Measurements from ENCODE around the gene EGLN2. TPM values are rescaled to one million over a fixed set of nuclear protein-coding genes. Genes with fewer than 3 reads are reported as not detected.
"Not testable (repeated sequence)": the region's sequence is repeated elsewhere in the genome, so short reads cannot be mapped to it uniquely, and the experiment has no call there.

Gene EGLN2
- total RNA-seq, 1 experiment from 2014 or later, result 131 TPM

DNA sequence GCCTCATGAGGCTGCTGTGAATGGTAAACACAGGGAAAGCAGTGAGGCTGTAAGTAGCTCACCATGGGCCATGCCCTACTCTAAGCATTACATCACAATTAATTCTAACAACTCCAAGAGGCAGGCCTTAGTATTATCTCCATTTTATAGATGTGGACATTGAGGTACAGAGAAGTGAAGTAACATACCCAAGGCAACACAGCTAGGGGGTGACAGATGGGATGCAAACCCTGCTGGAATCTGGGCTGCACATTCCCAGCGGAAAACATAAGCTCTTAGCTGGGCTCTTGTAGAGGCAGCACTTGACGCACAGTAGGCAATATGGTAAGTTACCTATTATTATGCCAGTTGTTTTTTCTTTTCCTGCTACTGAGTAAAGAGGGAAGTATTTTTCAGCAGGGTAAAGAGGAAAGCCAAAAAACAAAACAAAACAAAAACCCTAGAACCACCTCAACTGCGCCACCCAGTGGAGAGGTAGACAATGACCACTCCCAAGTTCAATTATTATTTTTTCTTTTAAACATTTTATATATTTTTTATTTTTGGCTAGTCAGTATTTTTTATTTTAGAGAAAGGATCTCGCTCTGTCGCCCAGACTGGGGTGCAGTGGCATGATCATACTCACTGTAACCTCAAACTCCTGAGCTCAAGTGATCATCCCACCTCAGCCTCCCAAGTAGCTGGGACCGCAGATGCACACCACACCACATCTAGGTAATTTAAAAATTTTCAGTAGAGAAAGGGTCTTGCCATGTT is 20.7 kb downstream of the EGLN2 start:
- H3K4me1 ChIP-seq (ENCODE audit: insufficient read depth, low read length); H3K23me2 ChIP-seq (ENCODE audit: insufficient read length, low read depth, low read length, poor library complexity, severe bottlenecking); H3K79me2 ChIP-seq (ENCODE audit: insufficient read depth, low read length); H3K4ac ChIP-seq (ENCODE audit: low read depth, low read length); H3K56ac ChIP-seq (ENCODE audit: insufficient read length, low read depth, low read length); H4K8ac ChIP-seq (replicated peaks; ENCODE audit: insufficient read length, low read depth, low read length); H3T11ph ChIP-seq (ENCODE audit: low read length); H2BK15ac ChIP-seq (ENCODE audit: low read depth, low read length); H3K9me3 ChIP-seq (ENCODE audit: control insufficient read depth, low read depth, low read length); H4K5ac ChIP-seq (ENCODE audit: insufficient read length, low read depth, low read length); H3K4me2 ChIP-seq (ENCODE audit: insufficient read depth, insufficient read length, low read length); H3K27ac ChIP-seq (ENCODE audit: insufficient read length, low read depth, low read length); H2AFZ ChIP-seq (ENCODE audit: low read length); H3K9me3 Mint-ChIP-seq; H2BK12ac ChIP-seq (ENCODE audit: insufficient read length, low read depth, low read length); H4K20me1 ChIP-seq (ENCODE audit: control insufficient read depth, insufficient read depth, insufficient read length); H4K91ac ChIP-seq (ENCODE audit: insufficient read length, low read depth, low read length); H3K79me1 ChIP-seq (ENCODE audit: insufficient read depth, low read depth, low read length, poor library complexity, severe bottlenecking); H3K9ac ChIP-seq (ENCODE audit: extremely low read depth, insufficient read length, low read length); H2AK5ac ChIP-seq (ENCODE audit: insufficient read length, low read length); H2BK120ac ChIP-seq (ENCODE audit: low read depth, low read length, poor library complexity, severe bottlenecking); H3K27ac Mint-ChIP-seq; H2BK5ac ChIP-seq (ENCODE audit: insufficient read length, low read length); H3K18ac ChIP-seq (ENCODE audit: insufficient read length, low read depth, low read length); H3K36me3 Mint-ChIP-seq (ENCODE audit: insufficient read depth in 1 of 3, low read depth in 3 of 3); H3K27me3 ChIP-seq (ENCODE audit: insufficient read depth, low read length); H2BK20ac ChIP-seq (ENCODE audit: low read depth, low read length, poor library complexity, severe bottlenecking); H3K14ac ChIP-seq (ENCODE audit: insufficient read depth, low read length); H3K23ac ChIP-seq (ENCODE audit: insufficient read length, low read depth, low read length): not testable (repeated sequence)
- DNase-seq, result peak; percentile 31
- H3K4me1 Mint-ChIP-seq, result peaks cover 21 to 26% of the 10 kb centered on the region in 2 experiments
- H3K27me3 Mint-ChIP-seq (ENCODE audit: low read depth), result peaks cover 34% of the 10 kb centered on the region
- no CpG with 5 or more reads among the region's 6 CpGs for WGBS (ENCODE audit: extremely low coverage, insufficient read length, low lambda C conversion rate)
- peak overlapping the region in 1 of 2 experiments; percentile 38; a peak in 1 of 5 replicates for H3K4me3 Mint-ChIP-seq
- peak; percentile 90 for TF ChIP-seq CTCF (conservative IDR thresholded peaks at IDR 0.05)
